ENCODE measurements around the gene MAML3. TPM values are rescaled to one million over a fixed set of nuclear protein-coding genes. Genes with fewer than 3 reads are reported as not detected.

Gene MAML3
- total RNA-seq, 1 experiment from 2014 or later = 8.6 TPM

DNA sequence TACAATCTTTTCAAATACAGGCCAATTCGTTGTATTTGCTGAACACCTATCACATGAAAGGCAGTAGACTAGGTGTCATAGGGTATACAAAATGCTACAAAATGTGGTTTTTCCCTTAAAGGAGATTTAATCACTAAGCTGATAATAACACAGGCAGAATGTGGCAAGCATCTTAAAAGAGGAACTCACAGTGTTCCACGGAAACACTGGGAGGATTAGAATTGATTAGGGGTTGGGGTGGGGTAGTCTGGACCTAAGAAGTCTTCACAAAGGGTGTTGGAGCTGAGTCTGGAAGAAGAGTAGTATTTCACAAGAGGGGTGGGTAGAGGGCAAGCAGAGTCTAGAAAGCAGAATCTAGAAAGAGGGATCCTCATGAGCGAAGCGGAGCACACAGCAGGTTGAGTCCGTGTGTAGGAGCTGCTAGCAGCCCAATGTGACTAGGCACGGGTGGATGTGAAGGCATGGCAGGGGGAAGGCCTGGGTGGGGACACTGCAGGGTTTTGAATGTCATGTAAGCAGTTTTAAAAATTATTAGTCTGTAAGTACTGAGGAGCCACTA, 364.8 kb downstream of the MAML3 start:
- no peak for DNase-seq (ENCODE audit: low spot score)

DNA sequence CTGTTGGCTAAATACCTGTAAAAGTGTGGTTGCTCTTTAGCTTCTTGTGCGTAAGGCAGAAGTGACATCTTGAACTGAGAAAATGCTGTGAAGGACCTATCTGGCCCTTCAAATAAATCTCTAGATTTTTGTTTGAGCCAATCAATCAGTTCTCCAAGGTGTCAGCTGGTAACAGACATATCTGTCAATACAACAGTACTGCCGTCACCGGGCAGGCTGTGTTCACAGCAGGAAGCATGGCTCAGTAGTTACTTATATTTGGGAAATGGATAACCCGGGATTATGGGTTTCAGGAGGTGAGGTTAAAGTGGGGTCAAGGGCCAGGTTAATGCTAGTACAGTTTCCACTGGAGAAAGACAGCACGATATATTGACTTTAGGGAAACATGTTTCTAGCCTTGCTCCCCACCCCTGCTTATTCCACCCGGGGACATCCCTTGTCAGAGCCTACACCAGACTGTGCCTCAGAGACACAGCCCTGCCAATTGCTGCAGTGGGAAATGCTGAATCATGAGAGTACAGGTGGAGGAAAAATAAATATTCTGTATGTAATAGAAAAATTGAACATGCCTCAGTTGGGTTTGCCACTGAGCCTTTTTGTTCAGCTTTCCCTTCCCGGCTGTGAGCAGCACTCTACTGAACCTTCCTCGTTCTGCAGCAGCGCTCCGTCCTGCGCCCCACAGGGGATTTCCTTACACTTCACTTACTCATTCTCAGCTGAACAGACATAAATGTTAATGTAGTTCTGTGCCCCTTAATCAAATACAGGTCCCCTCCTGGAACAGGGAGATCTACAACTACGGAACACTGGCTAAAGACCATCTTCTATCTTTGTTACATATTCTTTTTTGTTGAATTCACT, 367.3 kb downstream of the MAML3 start:
- DNase-seq (ENCODE audit: low spot score) = no peak

DNA sequence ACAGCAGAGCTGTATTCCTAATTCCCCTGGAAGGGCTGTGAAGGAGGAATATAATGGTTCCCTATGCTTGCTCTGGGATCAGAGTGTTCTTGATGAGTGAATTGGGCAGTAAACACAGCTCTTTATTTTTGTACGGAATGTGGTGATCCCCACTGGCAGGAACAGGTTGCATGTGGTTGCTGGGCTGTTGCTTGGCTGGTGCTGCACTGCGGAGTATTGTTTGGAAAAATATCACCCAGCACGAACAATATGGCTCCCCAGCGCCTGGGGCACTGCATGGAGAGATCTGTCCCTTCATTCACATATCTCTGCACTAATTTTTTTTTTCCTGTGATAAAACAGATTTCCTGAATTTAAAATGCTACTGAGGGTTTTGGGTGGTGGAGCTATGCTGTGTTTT, 368.6 kb downstream of the MAML3 start:
- DNase-seq (ENCODE audit: low spot score) = no peak

DNA sequence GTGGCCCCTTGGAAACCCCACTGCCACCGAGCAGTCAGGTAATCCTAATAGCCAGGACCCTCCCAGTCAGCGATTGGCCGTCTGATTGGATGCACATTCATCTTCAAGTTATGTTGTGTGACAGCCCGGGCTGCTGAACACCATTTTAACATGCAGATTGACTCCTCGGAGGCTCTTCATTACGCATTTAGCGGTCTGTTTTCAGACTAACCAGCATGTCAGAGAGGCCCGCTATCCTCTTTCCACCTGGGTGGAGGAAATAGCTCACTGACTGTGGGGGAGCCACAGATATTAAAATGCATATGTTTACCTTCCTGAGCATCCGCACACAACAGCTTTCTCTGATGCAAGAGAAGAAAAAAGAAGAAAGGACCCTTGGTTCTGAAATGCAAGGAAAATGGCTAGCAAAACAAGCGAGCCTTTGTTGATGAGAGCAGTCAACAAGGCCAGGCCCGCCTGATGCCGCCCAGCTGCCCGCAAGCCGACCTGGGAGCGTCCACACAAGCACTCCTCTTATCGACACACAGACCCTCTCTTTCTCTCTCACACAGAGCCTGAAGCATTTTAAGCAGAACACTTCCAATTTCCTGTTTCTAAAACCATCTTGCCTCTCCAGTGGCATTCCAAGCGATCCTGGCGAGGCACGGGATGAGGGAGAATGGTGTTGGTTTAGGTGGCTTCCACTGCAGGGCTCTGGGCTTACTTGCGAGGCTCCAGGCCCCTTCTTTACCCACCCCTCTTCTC, 370.1 kb downstream of the MAML3 start:
- no peak for DNase-seq (ENCODE audit: low spot score)

DNA sequence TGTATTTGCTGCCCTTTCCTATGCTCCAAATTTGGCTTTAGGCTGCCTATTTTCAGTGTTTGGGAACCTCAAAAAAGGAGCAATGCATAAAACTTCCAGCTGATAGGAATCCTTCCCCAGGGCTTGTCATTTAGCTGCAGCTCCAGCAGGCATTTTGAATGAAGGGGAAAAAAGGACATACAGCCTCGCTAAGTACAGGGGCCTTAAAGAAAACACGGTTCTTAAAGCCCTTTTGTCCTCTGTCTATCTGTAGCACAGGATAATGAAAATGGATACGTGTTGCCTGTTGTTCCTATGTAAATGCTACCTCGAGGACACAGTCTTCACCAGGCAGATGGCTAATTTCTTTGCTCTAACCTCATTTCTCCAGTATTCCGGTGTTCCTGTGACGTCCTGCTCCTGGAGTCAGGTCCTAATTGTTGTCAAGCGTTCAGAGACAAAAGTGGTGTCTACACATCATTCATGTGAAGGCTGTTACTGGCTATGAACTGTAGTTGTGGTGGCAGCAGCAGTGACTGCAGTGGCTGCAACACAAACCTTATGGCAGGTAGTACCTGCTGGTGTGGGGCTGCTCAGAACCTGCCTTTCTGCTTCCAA, 371.0 kb downstream of the MAML3 start:
- no peak for DNase-seq (ENCODE audit: low spot score)

DNA sequence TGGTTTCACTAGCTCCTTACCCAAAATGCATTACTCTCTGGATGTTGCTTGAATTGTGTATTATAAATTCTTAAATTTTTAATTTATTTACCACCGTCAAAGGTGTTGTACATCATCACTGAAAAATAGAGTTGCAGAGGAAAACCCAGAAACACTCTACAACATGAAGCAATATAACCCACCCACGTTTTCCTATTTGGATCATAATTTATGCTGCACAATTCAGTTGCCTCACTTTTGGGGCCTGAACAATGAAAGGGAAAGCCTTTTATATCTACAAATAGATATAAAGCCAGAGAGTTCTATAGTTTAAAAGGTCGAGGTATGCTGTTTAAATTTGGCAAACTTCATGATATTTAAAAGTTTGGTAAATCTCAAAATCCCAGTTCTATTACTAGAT, 372.9 kb downstream of the MAML3 start:
- DNase-seq (ENCODE audit: low spot score) = no peak

DNA sequence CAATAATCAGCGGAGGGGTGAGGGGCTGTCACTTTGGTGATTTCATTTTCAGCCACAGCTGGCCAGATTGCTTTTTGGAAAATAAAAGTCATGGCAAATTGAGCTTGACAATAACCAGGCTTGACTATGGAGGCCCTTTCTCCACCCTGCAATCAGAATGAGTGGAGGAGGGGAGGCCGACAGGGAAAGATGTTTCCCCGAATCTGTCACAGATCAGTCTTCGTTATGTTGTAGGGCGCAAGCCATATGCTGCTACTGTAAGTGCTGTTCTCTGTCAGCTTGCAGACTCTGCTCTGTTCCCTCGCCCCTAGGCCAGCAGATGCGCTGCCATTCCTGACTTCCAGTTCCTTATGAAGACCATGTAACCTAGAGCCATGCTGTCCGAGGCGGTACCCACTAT, 374.3 kb downstream of the MAML3 start:
- no peak for DNase-seq (ENCODE audit: low spot score)

DNA sequence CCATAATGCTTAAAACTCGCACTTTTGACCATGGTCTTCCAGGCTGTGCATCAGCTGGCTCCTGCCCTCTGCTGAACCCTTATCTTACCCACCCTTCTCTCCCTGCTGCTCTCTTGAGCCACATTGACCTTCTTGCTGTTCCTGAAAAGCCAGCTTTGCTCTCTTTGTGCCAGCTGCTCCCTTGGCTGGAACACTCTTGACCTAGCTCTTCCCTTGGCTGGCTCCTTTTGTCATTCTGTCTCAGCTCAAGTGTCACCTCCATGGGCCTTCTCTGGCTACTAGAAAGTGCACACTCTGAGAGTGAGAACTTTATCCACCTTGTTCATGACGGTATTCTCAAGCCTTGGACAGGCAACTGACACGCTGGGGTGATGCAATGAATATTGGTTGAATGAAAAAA, 376.2 kb downstream of the MAML3 start:
- DNase-seq (ENCODE audit: low spot score) = no peak

DNA sequence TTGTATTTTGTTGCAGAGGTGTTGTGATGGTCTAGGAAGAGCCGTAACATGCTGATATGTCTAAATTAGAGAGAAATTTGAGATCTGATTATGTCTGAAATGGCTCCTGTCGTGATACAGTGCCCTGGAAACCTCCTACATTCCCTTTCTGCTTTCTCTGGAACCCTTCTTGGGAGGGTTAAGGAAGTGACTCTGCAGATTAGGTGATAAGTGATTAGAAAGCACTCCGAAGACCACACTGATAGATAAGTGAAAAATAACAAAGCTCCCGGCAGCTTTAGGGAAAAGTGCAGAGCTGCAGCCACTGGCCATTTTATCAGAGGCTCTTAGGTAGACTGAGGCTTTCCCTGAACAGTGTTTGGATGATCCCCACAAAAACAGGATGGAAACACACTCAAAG, 377.7 kb downstream of the MAML3 start:
- no peak for DNase-seq (ENCODE audit: low spot score)

DNA sequence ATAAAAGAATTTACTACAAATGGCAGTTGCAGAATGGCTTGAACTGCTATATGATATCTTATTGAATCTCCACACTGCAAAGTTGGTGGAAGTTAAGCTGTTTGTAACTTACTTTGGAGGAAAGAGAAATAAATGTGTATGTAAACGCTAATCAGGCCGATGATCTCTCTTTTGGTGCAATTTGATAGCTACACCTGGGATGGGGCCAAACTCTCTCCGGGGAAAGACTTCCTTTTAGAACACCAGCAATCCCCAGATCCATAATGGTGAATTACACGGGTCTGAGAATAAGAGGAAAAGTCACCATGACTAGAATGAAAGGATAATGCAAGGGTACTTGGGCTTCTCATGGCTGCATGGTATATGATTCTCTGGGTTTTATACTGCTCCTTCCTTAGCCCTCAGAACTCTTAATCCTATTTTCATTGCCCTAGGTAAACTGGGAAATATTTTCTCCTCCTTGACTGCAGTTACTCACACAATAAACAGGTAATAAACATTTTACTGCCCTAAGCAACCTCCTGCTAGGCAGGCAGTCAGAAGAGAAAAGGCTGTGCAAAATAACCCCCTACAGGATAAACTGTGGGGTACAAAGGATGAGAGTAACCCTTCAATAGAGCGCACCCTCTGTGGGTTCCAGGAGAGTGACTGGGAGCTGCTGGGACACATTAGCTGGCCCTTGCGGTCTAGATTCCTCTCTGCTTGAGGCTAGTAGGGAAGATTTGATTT, 379.1 kb downstream of the MAML3 start:
- no peak for DNase-seq (ENCODE audit: low spot score)

DNA sequence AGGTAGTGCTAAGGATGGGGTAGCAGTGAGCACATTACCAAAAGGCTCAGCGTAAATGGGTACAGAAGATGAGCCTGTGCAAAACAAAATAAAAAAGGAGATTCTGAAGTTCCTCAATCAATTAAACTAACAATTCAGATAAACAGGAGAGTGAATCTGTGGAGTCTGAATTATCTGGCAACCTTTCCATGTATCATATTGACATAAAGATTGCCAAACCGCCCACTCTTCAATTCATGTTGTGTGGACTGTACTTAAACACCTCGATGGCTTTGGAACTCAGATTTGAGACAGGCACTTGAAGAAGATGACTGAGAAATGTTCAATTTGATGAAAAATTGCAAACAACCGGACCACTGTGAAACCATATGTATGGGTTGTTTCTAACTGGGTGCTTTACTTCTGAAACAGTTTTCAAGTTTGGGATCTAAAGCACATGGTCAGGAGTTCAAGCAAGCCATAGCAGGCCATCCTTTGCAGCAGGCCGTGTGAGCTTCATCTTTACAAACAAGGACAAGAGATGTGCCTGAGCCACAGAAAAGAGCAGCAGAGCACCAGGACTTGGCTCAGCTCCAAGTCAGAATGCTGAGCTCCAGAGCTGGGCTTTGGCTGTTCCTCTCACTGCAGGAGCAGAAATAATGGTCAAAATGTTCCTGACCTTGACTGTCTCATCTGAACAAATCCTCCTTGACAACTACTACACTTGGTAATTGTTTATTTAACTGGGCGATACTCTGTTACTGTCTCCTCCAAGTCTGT, 380.2 kb downstream of the MAML3 start:
- no peak for DNase-seq (ENCODE audit: low spot score)

DNA sequence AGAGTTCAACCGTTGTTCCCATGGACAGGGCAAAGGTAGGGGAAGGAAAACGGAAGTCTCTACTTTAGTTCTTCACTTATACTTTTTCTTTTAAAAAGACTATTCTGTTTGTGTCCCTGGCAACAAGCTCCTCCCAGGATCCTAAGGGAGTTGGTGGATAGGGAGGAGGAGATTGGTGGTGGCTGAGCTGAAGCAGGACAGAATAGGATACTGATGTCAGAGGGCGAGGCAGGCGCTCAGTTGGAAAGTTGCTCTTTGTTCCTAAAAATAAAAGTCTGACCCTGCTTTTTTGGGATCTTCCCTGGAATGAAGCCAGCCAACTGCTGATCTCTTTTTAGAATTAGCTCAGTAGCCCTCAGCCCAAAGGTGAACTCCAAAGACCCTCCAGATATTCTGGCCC, 383.6 kb downstream of the MAML3 start:
- DNase-seq (ENCODE audit: low spot score) = no peak

DNA sequence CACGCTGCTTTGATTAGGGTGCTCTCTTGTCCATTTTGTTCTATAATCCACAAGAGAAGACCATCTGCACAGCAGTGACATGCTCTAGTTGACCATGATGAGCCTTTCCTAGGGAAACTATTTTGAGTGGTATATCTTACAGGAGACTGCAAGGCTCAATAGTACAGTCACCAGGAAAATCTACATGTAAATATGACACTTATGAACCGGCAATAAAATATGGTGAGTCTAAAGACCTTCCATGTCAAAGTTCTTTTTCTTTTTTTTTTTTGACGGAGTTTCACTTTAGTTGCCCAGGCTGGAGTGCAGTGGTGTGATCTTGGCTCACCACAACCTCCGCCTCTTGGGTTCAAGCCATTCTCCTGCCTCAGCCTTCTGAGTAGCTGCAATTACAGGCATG, 384.6 kb downstream of the MAML3 start:
- DNase-seq (ENCODE audit: low spot score) = no peak

DNA sequence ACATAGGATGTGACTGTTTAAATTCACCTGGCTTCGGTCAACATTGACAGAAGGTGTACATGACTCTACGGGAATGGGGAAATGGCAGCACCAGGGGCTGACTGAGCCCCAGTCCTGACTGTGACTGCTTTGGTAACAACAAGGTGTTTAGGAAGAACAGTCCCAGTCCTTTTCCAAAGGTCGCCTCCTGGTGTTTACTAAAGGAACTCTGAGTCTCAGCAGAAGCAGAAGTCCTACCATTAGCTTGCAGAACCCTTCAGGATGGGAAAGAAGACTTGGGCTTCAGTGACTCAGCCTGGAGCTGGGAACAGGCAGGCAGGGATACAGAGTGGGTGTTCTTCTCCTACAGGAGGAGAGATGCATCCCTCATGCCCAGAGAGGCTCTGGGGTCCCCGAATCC, 385.1 kb downstream of the MAML3 start:
- no peak for DNase-seq (ENCODE audit: low spot score)

DNA sequence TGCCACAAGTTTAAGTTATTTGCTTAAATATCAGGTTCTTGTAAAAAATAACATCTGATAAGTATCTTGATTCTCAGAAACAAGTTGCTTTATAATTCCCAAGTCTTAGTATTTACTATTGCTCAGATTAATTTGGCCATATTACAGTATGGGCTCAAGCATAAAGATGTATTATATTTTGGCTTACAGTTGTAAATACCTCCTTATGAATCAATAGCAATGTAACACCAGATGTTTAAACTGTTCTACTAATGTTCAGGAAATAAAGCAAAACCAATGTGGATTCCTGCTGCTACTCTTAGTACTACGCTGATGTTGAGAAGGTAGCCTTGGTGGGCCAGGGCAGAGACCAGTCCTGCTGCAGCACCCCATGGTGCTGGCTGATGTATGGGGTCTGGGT, 385.6 kb downstream of the MAML3 start:
- DNase-seq (ENCODE audit: low spot score) = no peak

DNA sequence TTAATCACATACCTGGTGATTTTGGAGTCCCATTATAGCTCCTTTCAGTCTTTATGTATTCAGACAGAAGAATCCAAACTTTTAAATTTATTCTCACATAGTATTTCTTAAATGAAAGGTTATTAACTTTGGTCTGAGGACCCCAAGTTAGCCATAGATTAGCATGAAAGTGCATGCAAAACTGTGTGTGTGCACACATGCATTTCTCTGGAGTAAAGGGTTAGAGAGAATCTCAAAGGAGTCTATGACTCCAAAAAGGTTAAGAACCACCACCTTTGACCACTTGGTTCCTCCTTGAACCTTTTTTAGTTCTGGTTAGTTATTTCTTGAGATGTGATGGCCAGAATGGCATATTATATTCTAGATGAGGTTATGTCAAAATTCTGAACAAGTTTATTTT, 386.4 kb downstream of the MAML3 start:
- no peak for DNase-seq (ENCODE audit: low spot score)

DNA sequence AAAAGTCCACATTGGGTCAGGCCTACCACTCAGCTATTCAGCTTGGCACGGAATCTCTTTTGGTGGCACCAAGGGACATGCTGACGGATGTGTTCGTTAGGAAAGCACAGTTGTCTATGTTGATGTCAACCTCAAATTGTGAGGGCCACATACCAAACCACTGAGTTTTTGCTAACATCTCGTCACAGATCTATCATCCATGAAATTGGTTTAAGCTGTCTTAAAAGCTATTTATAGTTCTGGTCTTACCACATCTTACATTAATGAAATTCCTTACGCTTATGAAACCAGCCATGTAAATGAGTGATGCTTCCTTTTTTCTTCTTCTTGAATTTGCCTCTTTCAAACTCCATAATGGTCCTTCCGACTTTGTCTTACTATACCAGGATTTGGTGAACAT, 386.8 kb downstream of the MAML3 start:
- DNase-seq (ENCODE audit: low spot score) = no peak

DNA sequence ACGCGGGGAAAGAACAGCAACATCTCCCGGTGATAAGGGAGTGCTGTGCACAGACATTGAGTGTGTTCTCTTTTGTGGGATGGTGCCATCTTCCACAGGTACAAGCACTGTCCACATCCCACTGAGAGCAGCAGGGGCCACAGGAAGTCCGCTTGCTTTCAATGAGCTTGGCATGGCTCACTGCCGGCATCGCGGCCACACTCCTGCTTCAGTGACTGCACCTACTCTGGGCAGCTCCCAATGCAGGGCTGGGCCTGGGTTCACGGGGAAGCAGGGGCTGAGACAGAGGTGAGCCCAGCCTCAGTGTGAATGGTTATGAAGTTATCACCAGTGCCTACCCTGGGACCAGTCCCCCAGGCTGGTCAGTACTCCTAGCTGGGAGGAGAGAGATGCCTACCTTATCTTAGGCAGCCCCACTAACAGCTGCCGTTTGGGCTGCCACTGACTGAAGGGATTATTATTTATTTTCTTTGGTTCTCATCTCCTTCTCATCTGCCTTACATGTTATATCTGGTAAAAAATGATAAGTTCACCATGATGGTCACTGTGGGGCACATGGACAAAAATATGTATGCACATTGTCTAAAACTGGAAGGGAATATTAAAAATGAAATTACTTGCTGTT, 389.2 kb downstream of the MAML3 start:
- no peak for DNase-seq (ENCODE audit: low spot score)

DNA sequence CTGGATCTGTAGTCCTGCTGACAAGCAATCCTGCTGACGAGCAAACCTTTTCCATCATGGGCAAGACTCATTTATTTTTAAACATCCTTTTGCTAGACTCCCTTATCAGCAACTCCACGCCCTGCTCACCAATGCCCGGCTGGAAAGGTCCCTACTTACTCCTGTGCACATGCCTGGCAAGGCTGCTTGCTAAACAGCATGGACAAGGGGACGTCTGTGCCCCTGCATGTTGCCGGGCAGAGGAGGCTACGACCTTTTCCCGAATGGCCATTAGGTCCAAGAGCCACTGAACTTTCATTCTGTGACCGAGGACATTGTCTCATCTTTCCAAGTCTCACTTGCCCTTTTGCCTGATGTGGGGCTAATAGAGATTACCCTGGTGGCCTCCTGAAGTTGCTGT, 389.8 kb downstream of the MAML3 start:
- DNase-seq (ENCODE audit: low spot score) = no peak

DNA sequence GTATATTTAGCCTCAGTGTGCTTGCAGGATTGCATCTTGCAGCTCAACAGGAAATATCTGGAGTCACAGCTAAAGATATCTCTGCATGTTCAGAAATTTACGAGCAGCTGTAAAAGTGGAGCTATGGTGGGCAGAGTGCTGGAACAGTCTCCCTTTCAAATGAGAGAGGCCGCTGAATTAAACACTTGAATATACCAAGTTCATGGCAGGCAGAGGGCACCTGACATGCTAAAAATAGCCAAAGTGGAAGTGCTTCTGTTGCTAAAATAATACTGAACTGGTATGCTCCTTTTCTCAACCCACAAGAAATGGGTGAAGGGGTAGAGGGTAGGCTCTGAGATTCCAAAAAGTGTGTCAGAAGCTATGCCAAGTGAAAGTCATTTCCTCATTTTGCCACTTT, 390.3 kb downstream of the MAML3 start:
- no peak for DNase-seq (ENCODE audit: low spot score)

DNA sequence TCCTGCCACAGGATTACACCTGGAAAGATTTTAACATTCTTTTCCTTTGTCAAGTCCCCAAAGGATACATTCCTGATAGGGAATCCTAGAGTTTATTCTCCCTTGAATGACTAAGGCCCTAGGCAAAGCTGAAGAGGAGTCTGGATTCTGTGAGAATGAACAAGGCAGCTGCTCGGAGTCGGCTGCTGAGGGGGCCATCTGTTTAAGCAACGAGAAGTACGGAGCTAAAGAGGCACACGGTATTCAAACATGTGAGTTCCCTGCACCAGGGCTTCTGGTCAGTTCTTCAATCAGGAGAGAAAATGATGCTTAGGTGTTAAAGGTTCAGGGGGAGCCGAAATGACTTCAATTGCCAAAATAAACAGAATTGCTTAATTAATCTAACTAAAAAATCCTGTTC, 390.8 kb downstream of the MAML3 start:
- DNase-seq (ENCODE audit: low spot score) = no peak

Measured in HT-29 (cell line).